ENCODE results near the gene RAD51B. TPM values are rescaled to one million over a fixed set of nuclear protein-coding genes. Genes with fewer than 3 reads are reported as not detected.

The RAD51B gene
- total RNA-seq, 6 experiments from 2014 or later: 2.7 to 5.8 (median 4.3) TPM

GRCh38 chr14:68652433-68652690, 832.8 kb downstream of the RAD51B start:
- Histone ChIP-seq H3K36me3 (no peaks in the 10 kb centered on the region), H3K4me1 (peaks cover 0 to 23% (median 8%) of the 10 kb centered on the region in 4 donors), H3K9me3 (no peaks in the 10 kb centered on the region), H3K4me3 (no peak overlapping the region), H3K27me3 (no peaks in the 10 kb centered on the region), H3K27ac (peak overlapping the region in 1 of 3 donors; percentile 83)
- TF ChIP-seq POLR2A (IDR thresholded peaks at IDR 0.05) (no peak), CTCF (IDR thresholded peaks at IDR 0.05) (no peak)
- peak in 1 of 3 donors; percentile 41 for DNase-seq
- no peak for ATAC-seq
- WGBS (ENCODE audit: insufficient coverage, low coverage, low lambda C conversion rate, missing lambda C conversion rate): 95% methylated on average over 5 of the region's 6 CpGs
- intact Hi-C loops (cut with DNase I): no loop called here

- no peaks in the 10 kb centered on the region for H3K9me3 ChIP-seq
- no peak overlapping the region for H3K4me3 ChIP-seq
- no peak for ATAC-seq
- no peaks in the 10 kb centered on the region for H3K27me3 ChIP-seq
- H3K36me3 ChIP-seq: no peaks in the 10 kb centered on the region
- 94% methylated on average over 6 of the region's 6 CpGs for WGBS (ENCODE audit: insufficient coverage, low coverage, low lambda C conversion rate, missing lambda C conversion rate)
- peaks cover 0 to 23% (median 8%) of the 10 kb centered on the region in 4 donors for H3K4me1 ChIP-seq
- no peak overlapping the region for H3K27ac ChIP-seq
- TF ChIP-seq POLR2A (IDR thresholded peaks at IDR 0.05): no peak
- TF ChIP-seq CTCF (IDR thresholded peaks at IDR 0.05): no peak
- DNase-seq: peak in 1 of 3 donors; percentile 14
- intact Hi-C loops (cut with DNase I): no loop called here
These were observed 833.5 kb downstream of the RAD51B start for GRCh38 chr14:68653108-68653507.

GRCh38 chr14:68653804-68654203, 834.2 kb downstream of the RAD51B start:
- ATAC-seq: no peak
- Histone ChIP-seq H3K9me3 (no peaks in the 10 kb centered on the region), H3K4me1 (peaks cover 0 to 23% (median 8%) of the 10 kb centered on the region in 4 donors), H3K36me3 (no peaks in the 10 kb centered on the region), H3K27me3 (no peaks in the 10 kb centered on the region), H3K4me3 (no peak overlapping the region), H3K27ac (no peak overlapping the region)
- intact Hi-C loops (cut with DNase I): no loop called here
- 86% methylated on average over 3 of the region's 3 CpGs for WGBS (ENCODE audit: insufficient coverage, low coverage, low lambda C conversion rate, missing lambda C conversion rate)
- DNase-seq: no peak
- TF ChIP-seq POLR2A (IDR thresholded peaks at IDR 0.05): no peak
- TF ChIP-seq CTCF (IDR thresholded peaks at IDR 0.05): no peak

- no peak for DNase-seq
- no peaks in the 10 kb centered on the region for H3K27me3 ChIP-seq
- ATAC-seq: no peak
- no peaks in the 10 kb centered on the region for H3K9me3 ChIP-seq
- no peaks in the 10 kb centered on the region for H3K36me3 ChIP-seq
- H3K4me3 ChIP-seq: no peak overlapping the region
- peaks cover 0 to 23% (median 8%) of the 10 kb centered on the region in 4 donors for H3K4me1 ChIP-seq
- TF ChIP-seq CTCF (IDR thresholded peaks at IDR 0.05) (no peak), POLR2A (IDR thresholded peaks at IDR 0.05) (no peak)
- H3K27ac ChIP-seq: no peak overlapping the region
- WGBS (ENCODE audit: insufficient coverage, low coverage, low lambda C conversion rate, missing lambda C conversion rate): 56% methylated on average over 2 of the region's 9 CpGs
- intact Hi-C loops (cut with DNase I): no loop called here
These were observed 834.9 kb downstream of the RAD51B start for GRCh38 chr14:68654471-68654941.
